AML-193 (cell line): ENCODE results near the gene SNX18.

Source experiments
- DNase-seq, 2 experiments: peaks; one replicate each; lab custom pipeline; 2025; lab: John Stamatoyannopoulos, UW

The SNX18 gene

DNA sequence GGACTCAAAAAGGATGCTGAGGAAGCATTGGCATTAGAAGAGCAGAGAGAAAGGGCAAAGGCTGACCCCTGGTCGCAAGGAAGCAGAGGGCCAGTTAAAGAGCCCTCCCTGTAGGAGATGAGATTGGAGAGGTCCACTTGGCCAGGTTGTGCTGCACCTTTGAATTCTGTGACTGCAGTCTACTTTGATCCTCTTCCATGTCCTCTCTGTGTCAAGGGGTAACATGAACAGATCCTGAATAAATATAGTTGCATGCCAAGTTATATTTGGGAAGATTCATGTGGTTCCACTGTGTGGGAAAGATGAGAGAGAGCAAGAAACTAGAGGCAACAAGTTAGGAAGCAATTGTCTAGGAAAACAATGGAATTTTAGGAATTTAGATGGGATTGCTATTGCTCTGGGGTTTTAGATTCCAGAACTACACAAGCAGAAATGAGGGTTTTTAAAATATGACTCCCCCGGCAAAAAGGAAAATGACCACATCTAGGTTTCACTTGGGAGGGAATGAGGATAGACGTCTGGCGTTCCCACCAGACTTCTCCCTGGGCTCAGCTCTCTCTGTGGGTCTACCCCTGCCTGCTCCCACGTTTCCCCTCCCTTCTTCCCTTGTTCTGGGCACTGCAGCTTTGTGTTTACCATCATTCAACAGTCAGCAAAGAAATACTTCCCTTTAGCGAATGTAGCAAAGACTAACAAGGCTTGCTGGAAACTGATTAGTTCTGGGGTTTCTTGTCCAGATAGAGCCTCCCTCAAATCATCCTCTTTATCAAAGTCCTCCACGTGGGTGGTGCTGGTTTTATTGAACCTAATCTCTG lies 63.6 kb downstream of the SNX18 start:
- DNase-seq = no peak

DNA sequence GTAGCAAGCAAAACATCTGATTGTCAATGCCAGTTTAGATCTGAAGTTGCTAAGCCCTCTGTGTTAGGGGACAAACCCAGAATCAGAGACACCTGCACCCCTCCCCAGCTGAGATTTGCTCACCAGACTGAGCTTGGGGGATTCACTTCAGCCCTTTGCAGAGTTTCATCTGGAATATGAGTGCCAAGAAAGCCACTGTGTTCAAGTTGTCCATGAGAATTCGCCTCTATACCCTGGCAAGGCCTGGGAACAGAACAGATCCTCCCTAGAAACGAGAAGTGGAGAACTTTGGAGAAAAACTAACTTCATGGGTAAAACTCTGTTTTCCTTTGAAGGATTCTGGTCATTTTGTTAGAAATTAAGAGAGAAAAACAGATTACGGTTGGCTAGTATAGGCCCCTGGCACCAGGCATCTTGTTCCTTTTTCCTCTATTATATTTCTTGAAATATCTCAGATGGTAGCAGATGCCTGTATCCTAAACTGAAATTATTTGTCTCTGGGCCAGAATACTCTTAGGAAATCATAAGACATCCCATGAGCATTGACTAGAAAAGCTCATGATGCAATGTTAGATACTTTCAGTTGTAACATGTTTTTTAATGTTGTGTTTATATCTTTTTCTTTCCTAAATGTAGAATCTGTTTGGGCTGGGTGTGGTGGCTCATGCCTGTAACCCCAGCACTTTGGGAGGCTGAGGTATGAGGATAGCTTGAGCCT lies 64.4 kb downstream of the SNX18 start:
- DNase-seq = no peak

- no peak for DNase-seq
Observed at GRCh38 chr5:54586336-54586735, 68.8 kb downstream of the SNX18 start.

- DNase-seq = no peak
Observed at GRCh38 chr5:54589786-54590185, 72.2 kb downstream of the SNX18 start.

GRCh38 chr5:54590824-54591223 lies 73.3 kb downstream of the SNX18 start:
- DNase-seq = peak; percentile 37 to 67

DNA sequence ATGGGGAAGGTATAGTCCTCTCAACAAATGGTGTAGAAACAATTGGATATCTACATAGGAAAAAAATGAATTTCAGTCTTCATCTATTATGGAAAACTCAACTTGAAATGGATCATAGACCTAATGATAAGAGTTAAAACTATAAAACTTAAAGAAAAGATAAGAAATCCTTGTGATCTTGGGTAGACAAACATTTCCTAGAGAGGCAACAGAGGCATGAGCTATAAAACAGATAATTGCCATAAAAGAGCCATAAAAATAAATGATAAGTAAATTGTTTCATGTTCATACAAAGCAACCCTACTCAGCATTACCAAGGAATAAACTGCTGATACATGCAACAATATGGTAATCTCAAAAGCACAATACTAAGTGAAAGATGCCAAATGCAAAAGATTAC lies 76.2 kb downstream of the SNX18 start:
- DNase-seq = no peak

GRCh38 chr5:54594181-54594580 lies 76.6 kb downstream of the SNX18 start:
- DNase-seq = no peak

DNA sequence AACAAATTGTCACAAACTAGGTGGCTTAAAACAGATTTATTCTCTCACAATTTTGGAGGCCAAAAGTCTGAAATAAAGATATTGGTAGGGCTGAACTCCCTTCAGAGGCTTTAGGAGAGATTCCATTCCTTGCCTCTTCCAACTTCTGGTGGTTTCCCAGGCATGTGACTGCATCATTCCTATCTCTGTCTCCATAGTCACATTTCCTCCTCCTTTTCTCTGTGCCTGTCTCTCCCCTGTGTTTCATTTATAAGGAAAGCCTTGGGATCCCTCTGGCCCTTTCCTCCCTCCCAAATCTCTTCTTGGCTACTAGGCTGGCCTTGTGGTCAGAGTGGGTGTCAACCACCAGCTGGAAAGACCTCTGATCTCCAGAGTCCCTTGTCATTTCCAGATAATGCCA lies 78.2 kb downstream of the SNX18 start:
- DNase-seq = no peak
